Measurements from ENCODE around the gene FITM1. TPM values are rescaled to one million over a fixed set of nuclear protein-coding genes. Genes with fewer than 3 reads are reported as not detected.

Gene FITM1
- total RNA-seq, 1 donor from 2014 or later = 0.53 TPM

DNA sequence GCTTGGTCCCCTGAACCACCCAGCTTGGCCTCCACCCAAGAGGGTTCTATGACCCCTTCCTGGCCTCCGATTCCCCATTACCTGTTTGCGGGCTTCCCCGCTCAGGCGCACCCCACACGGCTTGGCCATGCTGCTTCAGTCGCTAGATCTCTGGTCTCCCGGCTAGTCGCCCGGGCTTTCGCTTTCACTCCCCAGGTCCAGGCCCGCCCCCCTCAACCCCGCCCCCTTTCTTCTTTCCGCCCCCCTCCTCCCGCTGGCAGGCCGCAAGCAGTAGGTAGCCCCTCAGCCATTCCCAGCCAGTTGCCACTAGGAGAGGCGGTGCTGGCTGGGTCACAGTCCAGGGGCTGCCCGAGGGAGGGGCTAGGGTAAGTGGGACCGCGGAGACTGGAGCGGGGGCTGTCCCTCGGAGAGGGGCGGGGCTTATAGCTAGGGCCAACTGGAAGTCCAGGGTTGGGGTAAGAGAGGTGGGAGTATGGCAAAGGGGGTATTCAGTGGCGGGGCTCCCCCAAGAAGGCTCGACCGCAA lies 16.1 kb downstream of the FITM1 start, which contains the start of gene PSME2:
Gene PSME2, minus strand, starts transcription at position 158 of the 525 bp plus-strand sequence. Its CDS starts 29 bp downstream, at position 129.
- peak within 1 kb of the TSS; percentile 98 for H3K4me3 Mint-ChIP-seq
- TF ChIP-seq, protein P1, sequence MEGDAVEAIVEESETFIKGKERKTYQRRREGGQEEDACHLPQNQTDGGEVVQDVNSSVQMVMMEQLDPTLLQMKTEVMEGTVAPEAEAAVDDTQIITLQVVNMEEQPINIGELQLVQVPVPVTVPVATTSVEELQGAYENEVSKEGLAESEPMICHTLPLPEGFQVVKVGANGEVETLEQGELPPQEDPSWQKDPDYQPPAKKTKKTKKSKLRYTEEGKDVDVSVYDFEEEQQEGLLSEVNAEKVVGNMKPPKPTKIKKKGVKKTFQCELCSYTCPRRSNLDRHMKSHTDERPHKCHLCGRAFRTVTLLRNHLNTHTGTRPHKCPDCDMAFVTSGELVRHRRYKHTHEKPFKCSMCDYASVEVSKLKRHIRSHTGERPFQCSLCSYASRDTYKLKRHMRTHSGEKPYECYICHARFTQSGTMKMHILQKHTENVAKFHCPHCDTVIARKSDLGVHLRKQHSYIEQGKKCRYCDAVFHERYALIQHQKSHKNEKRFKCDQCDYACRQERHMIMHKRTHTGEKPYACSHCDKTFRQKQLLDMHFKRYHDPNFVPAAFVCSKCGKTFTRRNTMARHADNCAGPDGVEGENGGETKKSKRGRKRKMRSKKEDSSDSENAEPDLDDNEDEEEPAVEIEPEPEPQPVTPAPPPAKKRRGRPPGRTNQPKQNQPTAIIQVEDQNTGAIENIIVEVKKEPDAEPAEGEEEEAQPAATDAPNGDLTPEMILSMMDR (conservative IDR thresholded peaks at IDR 0.05) = no peak
- no peaks in the 10 kb centered on the region for H3K9me3 Mint-ChIP-seq
- H3K4me1 Mint-ChIP-seq (ENCODE audit: unreplicated experiment) = peaks cover 36% of the 10 kb centered on the region
- DNase-seq (ENCODE audit: extremely low spot score, unreplicated experiment) = peak; percentile 94
- H3K27me3 Mint-ChIP-seq = no peaks in the 10 kb centered on the region
- H3K36me3 Mint-ChIP-seq = peaks cover 9% of the 10 kb centered on the region
- peak within 1 kb of the TSS; percentile 92 for H3K27ac Mint-ChIP-seq

DNA sequence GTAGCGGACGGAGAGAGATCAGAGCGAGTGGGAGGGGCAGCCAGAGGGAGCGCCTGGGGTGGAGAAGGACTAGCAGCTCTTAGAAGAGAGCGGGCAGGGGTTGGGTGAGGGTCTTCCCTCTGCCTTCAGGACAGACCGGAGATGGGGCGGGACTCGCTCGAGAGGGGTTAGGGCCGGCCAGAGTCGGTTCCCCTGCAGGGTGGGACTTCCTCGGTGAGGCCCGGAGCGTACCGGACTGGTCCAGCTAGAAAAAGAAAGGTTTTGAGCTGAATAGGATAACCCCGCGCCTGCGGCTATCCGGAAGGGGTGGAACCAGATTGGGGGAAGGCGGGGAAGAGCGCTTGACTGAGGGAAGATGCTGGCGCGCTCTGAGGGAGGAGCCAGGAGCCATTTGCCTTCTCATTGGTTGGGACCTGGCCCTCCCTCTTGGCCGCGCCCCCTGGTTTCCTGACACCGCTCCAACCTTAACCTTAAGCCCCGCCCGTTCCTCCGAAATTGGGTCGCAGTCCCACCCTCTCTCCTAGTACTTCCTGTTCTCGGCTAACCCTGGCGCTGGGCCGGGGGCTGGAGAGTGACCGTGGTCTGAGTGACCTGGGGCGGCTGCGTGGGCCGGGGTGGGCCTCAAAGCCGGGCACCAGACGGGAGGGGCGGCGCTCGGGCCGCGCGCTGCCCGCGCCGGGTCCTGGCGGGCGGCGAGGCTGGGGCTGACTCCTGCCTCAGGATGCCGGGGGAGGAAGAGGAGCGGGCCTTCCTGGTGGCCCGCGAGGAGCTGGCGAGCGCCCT lies 16.7 kb downstream of the FITM1 start, which contains the start of gene RNF31:
Gene RNF31, plus strand, starts transcription at position 521 of the 783 bp plus-strand sequence. Its CDS starts 201 bp downstream, at position 722.
- TF ChIP-seq, protein P1 (conservative IDR thresholded peaks at IDR 0.05) = no peak
- Mint-ChIP-seq H3K27me3 (no peaks in the 10 kb centered on the region), H3K4me1 (ENCODE audit: unreplicated experiment) (peaks cover 32% of the 10 kb centered on the region), H3K27ac (peak within 1 kb of the TSS; percentile 92), H3K4me3 (peak within 1 kb of the TSS; percentile 98), H3K9me3 (no peaks in the 10 kb centered on the region), H3K36me3 (peaks cover 9% of the 10 kb centered on the region)
- DNase-seq (ENCODE audit: extremely low spot score, unreplicated experiment) = peak; percentile 95

GRCh38 chr14:24147761-24148428 lies 17.4 kb downstream of the FITM1 start:
- no peaks in the 10 kb centered on the region for H3K27me3 Mint-ChIP-seq
- H3K4me3 Mint-ChIP-seq = peak overlapping the region; percentile 98
- peaks cover 29% of the 10 kb centered on the region for H3K4me1 Mint-ChIP-seq (ENCODE audit: unreplicated experiment)
- no peaks in the 10 kb centered on the region for H3K9me3 Mint-ChIP-seq
- H3K36me3 Mint-ChIP-seq = peaks cover 9% of the 10 kb centered on the region
- DNase-seq (ENCODE audit: extremely low spot score, unreplicated experiment) = no peak
- TF ChIP-seq, protein P1 (conservative IDR thresholded peaks at IDR 0.05) = no peak
- peak overlapping the region; percentile 46 for H3K27ac Mint-ChIP-seq

DNA sequence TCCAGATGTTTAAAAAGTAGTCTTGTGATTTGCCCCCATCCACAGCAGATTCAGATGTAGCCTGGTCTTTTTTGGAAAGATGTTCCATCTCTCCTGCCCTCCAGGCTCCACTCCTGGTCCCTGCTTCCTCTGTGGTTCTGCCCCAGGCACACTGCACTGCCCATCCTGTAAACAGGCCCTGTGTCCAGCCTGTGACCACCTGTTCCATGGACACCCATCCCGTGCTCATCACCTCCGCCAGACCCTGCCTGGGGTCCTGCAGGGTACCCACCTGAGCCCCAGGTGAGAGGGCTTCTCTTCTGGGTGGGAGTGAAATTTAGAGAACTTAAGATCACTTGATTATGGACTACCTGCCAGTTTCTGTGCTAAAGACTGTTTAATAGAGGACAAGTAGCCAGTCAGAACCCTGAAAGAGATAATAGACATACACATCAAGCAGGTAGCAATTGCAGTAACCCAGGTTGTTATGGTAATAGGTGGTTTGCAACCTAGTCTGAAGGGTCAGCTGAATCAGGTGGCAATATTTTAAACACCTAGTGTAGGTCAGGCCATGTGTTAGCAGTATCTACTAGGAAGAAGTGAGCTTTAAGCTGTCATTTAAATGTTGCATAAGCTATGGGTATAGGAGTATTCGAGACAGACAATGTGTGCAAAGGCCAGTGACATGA lies 19.0 kb downstream of the FITM1 start:
- peak overlapping the region; percentile 98 for H3K4me3 Mint-ChIP-seq
- peaks cover 10% of the 10 kb centered on the region for H3K36me3 Mint-ChIP-seq
- TF ChIP-seq, protein P1 (conservative IDR thresholded peaks at IDR 0.05) = no peak
- no peaks in the 10 kb centered on the region for H3K9me3 Mint-ChIP-seq
- H3K4me1 Mint-ChIP-seq (ENCODE audit: unreplicated experiment) = peaks cover 24% of the 10 kb centered on the region
- H3K27ac Mint-ChIP-seq = no peak overlapping the region
- DNase-seq (ENCODE audit: extremely low spot score, unreplicated experiment) = no peak
- H3K27me3 Mint-ChIP-seq = no peaks in the 10 kb centered on the region

DNA sequence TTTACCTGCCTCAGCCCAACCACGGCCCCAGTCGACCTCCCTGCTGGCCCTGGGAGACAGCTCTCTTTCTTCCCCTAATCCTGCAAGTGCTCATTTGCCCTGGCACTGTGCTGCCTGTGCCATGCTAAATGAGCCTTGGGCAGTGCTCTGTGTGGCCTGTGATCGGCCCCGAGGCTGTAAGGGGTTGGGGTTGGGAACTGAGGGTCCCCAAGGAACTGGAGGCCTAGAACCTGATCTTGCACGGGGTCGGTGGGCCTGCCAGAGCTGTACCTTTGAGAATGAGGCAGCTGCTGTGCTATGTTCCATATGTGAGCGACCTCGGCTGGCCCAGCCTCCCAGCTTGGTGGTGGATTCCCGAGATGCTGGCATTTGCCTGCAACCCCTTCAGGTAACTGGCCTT lies 19.6 kb downstream of the FITM1 start:
- TF ChIP-seq, protein P1 (conservative IDR thresholded peaks at IDR 0.05) = no peak
- H3K9me3 Mint-ChIP-seq = no peaks in the 10 kb centered on the region
- no peak overlapping the region for H3K4me3 Mint-ChIP-seq
- H3K27ac Mint-ChIP-seq = no peak overlapping the region
- no peak for DNase-seq (ENCODE audit: extremely low spot score, unreplicated experiment)
- no peaks in the 10 kb centered on the region for H3K27me3 Mint-ChIP-seq
- peaks cover 24% of the 10 kb centered on the region for H3K4me1 Mint-ChIP-seq (ENCODE audit: unreplicated experiment)
- H3K36me3 Mint-ChIP-seq = peaks cover 12% of the 10 kb centered on the region

Data from type B pancreatic cell (in vitro differentiated cells).